SK-N-SH (cell line): ENCODE data around the gene ZFHX3.

Experiments used
- EZH2phosphoT487 ChIP-seq: fragments of 200-600 bp; sonication (generic); IDR thresholded peaks from 2 replicates; pipeline ENCODE4 v1.6.1; 2017; ENCODE audit warnings: low read depth, mixed run types, mild to moderate bottlenecking, antibody characterized with exemption, moderate library complexity, borderline replicate concordance
- NRF1 ChIP-seq: IDR thresholded peaks from 2 replicates; pipeline ENCODE4 v1.6.1; 2012; ENCODE audit warnings: low read depth, mild to moderate bottlenecking, low read length

DNA sequence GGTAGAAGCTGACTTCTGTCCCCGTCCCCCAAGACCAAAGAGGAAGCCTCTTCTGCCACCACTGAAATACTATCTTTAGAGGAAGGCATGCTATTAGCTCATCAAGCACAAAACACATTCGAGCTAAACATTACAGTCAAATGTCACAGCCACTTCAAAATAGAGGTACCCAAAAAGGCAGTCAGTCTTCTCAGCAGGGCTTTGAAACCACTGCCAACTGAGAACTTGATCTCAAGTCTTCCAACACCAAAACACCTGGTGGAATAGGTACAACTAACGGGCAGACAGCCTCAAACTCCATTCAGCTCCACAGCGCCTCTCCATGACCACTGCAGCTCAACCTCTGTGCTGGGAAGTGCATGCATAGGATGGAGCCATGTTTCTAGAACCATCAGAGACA, 36.0 kb downstream of the ZFHX3 start:
- TF ChIP-seq EZH2phosphoT487 (no peak), NRF1 (no peak)
